Hematopoietic multipotent progenitor cell treated with erythropoietin and hydrocortisone succinate and interleukin-3 and kit ligand, for 4 days (in vitro differentiated cells): ENCODE measurements around the gene INCENP.

ENCODE experiments used
- DNase-seq: peaks from one replicate; pipeline ENCODE4 v3.0.0-alpha.2; 2015

INCENP gene

DNA sequence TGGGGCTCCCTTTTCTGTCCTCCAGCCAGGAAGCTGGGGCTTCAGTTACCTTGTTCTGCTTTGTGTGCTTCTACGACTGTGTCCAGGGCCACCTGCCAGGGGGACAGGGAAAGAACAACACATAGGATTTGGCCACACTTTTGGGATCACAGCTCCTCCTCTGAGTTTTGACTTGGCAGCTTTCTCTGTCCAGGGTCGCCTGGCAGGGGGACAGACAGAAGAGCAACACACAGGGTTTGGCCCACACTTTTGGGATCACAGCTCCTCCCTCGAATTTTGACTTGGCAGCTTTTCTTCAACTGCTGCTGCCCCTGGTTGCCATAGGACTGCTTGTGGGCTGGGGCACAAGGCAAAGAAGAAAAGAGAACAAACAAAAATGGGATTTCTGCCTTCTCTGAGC, 19.1 kb downstream of the INCENP start:
- no peak for DNase-seq

DNA sequence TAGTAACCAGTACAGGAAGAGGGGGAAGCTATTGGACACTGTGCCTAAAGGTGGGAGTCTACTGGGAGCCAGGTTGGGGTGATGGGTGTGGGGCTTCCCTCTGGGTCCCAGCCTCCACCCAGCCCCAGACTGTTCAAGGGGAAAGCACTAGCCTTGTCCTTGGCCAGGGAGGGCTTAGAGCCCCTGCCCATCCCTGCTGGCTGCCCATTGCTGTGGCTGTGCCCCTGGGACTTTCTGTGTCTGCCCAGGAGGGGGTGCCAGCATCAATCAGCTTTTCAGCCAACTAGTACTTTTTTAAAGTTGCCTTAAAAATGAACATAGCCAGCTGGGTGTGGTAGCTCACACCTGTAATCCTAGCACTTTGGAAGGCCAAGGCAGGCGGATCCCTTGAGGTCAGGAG, 19.9 kb downstream of the INCENP start:
- no peak for DNase-seq

DNA sequence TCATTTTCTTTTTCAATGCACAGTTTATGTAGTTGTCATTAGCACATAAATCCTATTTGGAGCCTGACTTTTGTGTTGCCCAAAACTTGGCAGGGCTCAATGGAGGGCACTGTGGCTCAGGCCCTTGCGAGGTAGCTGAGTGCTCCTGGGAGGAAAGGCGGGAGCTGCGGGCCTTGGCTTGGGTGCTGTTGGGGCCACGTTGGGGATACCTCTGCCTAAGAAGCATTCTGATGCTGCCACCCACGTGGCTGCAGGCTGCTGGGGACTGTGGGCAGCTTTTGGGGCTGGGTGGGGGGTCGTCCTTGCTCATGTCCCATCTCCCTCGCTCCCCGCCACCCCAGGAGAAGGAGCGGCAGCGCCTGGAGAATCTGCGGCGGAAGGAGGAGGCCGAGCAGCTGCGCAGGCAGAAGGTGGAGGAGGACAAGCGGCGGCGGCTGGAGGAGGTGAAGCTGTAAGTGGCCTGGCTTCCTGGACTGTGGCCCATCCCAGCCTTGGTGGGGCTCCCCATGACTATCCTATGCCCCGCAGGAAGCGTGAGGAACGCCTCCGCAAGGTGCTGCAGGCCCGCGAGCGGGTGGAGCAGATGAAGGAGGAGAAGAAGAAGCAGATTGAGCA, 20.9 kb downstream of the INCENP start:
- DNase-seq = no peak

DNA sequence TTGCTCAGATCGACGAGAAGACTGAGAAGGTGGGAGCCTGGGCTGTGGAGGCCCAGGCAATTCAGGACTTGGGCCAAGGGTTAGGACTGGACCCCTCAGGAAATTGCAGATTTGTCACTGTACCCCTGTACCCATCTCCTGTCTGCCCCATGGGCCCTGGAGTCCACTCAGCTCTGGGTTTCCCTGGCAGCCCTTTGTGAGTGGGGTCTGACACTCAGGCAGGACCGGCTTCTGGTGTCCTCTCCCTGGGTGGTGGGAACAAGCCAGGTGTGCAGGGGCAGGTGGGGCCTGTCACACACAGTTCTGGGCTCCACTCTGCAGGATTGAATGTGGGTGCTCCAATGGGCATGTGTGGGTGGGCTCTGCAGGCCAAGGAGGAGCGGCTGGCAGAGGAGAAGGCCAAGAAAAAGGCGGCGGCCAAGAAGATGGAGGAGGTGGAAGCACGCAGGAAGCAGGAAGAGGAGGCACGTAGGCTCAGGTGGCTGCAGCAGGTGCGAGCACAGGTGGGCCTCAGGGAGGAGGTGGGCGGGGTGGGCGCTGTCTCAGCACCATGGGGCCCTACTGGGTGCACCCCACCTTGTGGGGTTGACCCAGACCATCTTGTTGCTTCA, 21.6 kb downstream of the INCENP start:
- DNase-seq = no peak

DNA sequence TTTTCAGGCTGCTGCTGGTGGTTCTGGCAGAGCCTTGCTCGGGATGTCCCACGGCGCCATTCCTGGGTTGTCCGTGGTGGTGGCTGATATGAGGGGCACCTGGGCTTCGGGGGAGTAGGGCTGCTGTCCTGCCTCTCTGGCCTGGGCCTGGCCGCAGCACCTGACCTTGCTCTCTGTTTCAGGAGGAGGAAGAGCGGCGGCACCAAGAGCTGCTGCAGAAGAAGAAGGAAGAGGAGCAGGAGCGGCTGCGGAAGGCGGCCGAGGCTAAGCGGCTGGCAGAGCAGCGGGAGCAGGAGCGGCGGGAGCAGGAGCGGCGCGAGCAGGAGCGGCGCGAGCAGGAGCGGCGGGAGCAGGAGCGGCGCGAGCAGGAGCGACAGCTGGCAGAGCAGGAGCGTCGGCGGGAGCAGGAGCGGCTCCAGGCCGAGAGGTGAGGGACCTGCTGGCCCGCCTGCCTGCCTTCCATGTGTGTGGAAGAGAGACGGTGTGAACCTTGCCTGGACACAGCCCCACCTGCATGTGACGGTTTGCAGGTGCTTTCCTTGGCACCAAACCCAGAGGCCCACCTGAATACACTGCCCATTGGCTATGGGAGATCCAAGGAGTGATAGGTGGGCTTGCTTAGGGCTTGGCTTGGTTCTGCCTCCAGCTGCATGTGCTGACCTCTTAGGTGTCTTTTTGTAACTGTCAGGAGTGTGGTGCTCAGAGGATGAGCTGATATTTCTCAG, 22.8 kb downstream of the INCENP start:
- DNase-seq = no peak

DNA sequence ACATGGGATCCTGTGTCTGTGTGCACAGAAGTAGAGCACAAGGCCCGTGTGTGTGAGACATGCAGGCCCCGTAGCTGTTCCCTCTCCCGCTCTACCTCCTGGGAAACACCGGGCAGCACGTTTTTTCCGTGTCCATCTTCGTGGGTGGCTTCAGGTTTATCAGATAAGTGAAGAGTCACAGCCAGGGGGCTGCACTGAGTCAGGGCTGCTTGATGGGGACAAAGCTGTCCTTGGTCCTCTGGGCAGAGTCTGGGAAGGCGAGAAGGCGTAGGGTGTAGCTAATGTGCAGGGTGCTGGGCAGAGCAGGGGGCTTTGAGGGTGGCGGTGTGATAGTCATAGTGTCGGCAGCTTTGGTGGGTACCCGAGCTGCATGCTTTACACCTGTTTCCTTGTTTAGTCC, 23.7 kb downstream of the INCENP start:
- DNase-seq = no peak

DNA sequence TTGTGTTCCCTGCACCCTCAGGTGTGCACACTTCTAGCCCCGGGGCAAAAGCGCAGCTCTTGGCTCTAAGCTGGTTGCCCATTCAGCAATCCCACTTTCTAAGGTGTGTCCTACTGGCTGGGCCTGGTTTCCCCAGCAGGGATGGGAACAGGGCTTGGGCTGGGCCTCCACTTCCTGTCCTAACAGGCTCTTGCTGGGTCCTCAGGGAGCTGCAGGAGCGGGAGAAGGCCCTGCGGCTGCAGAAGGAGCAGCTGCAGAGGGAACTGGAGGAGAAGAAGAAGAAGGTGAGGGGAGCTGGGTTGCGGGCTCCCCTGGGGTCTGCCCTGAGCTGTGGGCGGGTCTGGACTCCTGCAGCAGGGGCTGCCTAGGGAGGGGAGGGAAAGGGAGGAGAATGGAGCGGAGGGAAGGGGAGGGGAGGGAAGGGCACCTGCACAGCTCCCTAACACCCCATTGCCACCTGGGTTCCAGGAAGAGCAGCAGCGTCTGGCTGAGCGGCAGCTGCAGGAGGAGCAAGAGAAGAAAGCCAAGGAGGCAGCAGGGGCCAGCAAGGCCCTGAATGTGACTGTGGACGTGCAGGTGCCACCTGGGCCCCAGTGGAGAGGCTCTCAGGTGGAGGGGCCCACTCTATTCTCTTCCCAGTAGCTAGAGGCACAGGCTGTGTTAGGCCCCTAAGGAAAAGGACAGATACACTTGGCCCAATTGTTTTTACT, 24.6 kb downstream of the INCENP start:
- DNase-seq = no peak

DNA sequence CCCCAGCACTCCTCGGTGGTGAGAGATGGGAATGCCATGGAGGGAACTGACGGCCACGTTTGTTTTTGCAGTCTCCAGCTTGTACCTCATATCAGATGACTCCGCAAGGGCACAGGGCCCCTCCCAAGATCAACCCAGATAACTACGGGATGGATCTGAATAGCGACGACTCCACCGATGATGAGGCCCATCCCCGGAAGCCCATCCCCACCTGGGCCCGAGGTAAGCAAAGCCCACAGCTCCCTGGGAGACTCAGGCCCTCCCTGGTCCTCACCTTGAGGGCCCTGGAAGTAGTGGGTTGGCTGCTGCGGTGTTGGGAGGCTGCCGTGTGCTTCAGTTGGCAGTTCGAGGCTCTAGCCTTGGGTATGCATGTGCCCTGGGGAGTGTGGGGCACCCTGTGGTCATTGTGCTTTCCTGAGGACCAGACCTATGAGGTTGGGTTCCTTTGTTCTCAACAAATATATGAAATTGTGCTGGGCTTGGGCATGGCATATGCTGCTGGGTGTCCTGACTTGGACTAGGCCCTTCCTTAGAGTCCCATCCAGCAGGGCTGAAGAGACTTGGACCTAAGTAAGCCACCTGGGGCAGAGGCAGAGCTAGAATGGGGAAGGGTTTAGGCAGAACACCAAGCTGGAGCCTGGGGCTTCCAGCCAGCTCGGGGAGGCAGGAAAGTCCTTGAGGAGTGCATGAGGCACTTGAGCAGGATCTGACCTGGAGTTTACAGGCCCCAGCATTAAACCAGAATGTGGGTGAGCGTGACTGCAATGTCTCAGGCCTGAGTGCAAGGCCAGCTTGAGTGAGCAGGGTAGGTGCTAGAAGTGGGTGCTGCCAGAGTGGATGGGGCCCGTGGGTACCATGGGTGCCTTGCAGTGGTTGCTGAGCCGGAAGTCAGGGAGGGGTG, 26.4 kb downstream of the INCENP start:
- no peak for DNase-seq

DNA sequence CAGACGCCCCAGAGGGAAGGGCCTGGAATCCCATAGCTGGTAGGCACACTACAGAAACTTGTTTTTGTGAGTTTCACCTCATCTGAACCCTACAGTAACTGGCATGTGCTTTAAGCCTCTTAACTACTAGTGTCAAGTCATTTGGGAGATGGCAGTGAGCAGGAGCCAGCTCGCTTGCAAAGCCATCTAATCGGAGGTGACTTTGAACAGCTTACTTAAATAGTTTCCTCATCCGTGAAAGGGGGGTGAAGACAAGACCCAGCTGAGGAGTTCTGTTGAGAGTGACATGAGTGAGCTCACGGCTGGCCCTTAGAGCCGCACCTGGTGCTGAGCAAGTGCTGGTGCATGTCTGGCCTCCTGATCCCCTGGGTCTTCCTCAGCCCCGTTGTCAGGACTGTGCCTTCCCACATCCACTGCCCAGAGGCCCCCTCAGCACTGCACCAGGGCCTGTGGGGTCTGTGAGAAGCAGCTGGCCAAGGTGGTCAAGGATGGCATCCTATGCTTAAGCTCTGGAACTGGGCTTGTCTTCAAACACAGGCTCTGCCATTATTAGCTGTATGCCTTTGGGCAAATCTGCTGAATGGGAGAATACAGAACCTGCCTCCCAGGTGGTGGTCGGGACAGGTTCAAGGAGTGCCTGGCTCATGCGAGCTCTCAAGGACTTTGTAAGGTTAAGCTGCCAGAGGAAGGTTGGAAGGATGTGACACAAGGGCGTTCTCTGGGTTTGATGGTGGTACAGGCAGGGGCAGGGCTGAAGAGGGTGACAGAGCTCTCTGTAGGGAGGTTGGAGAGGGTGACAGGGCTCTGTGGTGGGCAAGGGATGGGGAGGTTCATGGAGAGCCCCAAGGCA, 27.3 kb downstream of the INCENP start:
- DNase-seq = no peak

DNA sequence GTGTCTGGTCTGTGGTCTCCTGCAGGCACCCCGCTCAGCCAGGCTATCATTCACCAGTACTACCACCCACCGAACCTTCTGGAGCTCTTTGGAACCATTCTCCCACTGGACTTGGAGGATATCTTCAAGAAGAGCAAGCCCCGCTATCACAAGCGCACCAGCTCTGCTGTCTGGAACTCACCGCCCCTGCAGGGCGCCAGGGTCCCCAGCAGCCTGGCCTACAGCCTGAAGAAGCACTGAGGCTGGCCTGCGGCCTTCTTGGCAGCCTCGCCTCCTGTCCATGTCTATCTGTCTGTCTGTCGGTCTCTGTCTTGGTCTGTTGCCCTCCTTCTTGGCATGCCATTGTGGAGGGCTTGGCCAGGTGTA, 27.9 kb downstream of the INCENP start:
- DNase-seq = no peak

DNA sequence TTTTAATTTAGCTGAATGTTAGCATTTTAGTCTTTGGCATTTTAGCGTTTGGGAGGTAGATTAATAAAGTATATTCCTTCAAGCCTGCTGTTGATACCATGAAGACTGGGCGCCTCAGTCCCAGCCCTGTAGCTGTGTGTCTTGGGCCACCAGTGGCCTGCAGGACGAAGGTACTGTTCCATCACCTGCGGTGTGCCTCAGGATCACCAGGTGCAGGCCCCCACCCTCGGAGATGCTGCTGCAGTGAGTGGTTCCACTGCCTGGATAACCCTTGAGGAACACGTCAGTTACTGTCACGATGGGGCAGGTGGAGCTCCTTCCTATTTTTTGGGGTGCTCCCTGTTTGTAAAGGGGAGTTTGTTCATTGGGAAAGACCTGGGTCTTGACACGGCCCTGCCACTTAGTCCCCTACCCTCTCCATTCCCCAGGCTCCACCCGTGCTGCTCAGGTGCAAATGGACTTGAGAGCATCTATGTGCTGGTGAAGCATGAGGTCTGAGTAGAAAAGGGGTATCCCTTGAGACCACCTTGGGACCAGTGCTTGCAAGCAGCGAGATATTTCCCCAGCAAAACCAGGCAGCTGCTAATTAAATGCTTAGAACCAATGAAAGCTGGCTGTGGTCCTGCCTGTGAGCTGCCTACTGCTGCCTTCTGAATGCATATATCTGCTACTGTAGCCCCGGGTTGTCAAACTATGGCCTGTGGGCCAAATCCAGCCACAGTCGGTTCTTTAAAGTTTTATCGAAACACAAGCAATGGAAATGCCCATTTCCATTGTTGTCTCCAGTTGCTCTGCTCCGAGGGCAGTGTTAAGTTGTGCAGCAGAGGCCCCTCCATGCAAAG, 28.7 kb downstream of the INCENP start:
- no peak for DNase-seq

DNA sequence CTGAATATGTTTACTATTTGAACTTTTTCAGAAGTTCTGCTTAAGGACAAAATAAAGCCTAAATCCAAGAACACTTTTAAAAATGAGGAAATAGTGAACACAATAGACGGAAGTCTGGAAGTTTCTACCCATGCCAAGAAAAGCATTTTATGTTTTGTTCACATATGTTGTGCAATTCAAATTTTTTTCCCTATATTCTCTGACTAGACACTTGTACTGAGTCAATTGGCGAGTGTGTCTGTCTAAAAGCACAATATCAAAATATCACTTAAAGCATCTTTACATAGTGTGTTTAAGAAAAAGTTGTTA, 29.2 kb downstream of the INCENP start:
- no peak for DNase-seq

DNA sequence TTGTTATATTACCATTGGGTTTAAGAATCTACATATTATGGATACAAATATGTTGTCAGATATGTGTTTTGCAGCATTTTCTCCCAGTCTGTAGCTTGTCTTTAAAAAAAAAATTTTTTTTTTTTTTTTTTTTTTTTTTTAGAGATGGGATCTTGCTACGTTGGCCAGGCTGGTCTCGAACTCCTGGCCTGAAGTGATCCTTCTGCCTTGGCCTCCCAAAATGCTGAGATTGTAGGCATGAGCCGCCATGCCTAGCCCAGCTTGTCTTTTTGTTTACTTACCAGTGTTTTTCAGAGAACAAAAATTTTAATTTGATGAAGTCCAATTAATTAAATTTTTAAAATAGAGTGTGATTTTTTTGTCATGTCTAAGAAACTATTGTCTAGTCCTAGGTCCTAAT, 29.8 kb downstream of the INCENP start:
- DNase-seq = no peak

DNA sequence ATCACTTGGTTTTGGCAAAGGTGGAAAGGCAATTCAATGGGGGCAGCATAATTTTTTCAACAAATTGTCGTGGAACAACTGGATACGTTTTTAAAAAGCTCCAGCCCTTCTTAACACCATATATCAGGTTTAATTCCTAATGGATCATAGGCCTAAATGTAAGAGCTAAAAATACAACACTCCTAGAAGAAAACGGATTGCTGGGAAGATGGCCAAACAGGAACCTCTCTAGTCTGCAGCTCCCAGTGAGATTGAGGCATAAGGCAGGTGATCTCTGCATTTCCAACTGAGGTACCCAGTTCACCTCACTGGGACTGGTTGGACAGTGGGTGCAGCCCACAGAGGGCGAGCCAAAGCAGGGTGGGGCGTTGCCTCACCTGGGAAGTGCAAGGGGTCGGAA, 33.8 kb downstream of the INCENP start:
- DNase-seq = no peak

DNA sequence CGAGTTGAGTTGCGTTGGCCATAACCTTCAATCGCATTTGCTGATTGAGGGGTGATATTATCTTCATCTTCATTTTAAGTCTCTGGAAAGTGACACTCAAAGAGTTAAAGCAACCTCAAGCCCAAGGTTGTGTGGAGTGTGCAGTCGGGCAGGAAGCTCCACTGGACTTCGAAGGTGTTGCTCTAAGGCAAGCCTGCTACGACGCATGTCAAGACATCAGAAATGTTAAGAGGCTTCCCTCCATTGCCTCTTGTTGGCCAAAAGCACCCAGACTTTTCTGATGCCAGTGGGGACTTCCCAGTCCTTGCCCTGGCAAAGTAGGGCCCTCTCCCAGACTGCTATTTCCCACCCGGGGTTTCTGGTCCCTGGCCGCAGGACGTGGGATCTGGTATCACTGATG, 42.6 kb downstream of the INCENP start:
- no peak for DNase-seq

DNA sequence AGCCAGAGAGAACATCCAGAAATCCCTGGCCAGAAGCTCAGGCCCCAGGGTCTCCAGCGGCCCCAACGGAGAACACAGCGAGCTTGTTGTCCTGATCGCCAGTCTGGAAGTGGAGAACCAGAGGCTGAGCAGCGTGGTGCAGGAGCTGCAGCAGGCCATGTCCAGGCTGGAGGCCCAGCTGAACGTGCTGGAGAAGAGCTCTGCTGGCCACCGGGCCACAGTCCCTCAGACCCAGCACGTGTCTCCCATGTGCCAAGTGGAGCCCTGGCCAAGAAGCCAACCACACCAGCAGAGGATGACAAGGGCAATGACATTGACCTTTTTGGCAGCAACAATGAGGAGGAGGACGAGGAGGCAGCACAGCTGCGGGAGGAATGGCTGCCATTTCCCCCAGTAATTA, 45.6 kb downstream of the INCENP start:
- DNase-seq = no peak

DNA sequence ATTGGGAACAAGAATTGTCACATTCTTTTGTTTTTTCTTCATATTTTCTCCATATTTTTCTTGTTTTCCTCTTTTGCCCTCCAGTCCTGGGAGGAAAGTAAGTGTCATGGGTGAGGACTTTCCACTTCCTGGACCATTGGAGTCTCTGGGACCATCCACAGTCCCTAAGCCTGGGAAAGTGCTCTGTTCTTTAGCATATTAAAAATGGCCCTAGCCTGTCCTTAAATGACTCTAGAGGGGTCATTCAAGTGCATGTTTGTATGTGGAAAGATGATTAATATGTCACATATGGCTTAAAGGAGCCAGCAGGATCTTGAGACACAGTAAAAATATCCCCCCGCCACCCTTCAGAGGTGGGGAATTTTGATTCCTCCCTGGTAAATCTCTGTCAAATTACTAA, 46.1 kb downstream of the INCENP start:
- DNase-seq = no peak

DNA sequence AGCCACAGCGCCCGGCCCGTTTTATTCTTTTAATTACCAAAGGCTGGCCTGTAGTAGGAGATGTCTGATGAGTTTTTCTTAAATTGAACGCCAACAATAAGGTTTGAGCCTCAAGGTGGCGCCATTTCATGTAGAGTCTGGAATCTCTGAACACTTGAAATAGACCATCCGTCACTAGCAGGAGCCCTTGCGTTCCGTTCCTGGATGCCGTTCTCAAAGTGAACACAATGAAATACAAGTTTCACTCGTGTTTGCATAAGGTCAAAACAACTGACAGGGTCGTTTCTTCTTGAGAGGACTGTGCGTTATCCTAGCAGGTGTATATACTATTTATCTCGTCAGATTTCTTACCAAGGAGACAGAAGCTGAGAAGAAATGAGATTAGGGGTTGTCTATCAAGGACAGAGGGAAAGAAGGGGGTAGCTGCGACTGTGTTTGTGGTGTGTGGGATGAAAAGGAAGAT, 47.5 kb downstream of the INCENP start:
- peak; percentile 94 for DNase-seq

DNA sequence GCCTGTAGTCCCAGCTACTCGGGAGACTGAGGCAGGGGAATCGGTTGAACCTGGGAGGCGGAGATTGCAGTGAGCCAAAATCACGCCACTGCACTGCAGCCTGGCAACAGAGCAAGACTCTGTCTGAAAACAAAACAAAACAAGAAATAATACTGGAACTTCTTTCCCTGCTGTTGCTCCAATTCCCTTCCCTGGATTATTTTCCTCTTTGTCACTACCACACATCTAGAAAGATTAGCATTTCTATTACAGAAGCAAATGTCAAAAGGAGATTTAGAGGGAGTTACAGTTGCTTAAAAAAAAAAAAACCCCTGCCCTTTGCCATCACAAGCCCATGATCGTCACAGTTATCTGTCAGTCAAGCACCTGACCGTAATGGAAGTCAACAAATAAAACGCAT, 48.5 kb downstream of the INCENP start:
- no peak for DNase-seq

DNA sequence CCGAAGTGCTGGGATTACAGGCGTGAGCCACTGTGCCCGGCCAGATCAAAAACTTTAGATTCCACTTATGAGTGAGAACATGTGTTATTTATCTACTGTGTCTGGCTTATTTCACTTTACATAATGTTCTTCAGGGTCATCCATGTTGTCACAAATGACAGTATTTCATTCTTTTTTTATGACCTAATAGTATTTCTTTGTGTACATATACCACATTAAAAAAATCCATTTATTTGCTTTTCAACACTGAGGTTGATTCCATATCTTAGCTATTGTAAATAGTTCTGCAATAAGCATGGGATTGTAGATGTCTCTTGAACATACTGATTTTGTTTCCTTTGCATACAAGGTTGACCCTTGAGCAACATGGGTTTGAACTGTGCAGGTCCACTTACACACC, 53.0 kb downstream of the INCENP start:
- DNase-seq = no peak

DNA sequence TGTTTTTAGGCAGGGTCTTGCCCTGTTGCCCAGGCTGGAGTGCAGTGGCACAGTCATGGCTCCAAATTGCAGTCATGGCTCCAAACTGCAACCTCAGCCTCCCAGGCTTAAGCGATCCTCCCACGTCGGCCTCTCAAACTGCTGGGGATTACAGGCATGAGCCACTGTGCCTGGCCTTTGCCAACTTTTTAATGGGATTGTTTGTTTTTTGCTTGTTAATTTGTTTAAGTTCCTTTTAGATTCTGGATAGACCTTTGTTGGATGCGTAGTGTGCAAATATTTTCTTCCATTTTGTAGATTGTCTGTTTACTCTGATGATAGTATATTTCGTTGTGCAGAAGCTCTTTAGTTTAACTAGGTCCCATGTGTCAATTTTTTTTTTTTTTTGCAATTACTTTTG, 56.2 kb downstream of the INCENP start:
- no peak for DNase-seq
